Suppressor macrophage treated with lipopolysaccharide for 4 hours (primary cell): ENCODE data around the gene CACNG6.
A peak's percentile ranks its signal among the peaks of the same experiment; 100 is the strongest.

ENCODE experiments used
- DNase-seq: peaks from one replicate; pipeline ENCODE4 v3.0.0-alpha.2; 2020

CACNG6 gene

GRCh38 chr19:53971673-53972072 lies 19.8 kb upstream of the CACNG6 start:
- peak; percentile 72 for DNase-seq

DNA sequence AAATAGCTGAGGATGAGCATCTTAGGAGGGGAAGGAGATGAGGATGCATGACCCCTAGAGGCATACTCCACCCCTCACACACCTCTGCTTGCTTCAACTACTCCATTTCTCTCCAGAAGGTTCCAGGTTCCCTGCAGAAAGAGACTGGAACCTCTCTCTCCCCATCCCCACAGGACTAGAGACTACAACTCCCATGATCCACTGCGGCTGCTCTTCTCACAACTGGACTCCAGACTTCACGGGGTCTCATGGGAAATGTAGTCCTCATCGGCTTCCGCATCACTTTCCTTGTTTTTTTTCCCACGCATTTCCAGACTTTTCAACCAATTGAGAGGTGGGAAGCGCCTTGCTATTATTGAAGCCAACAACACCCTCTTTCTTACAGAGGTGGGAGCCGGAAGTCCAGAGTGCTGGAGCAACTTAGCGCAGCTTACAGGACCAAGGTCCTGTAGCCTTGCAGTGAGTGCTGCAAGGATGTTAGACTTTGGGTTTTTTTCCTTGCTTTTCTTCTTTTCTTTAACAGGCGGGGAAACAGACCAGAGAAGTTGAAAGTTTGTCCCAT lies 13.9 kb upstream of the CACNG6 start:
- peak; percentile 81 for DNase-seq

- DNase-seq: peak; percentile 49
Observed at GRCh38 chr19:53977991-53978731, 13.3 kb upstream of the CACNG6 start.

GRCh38 chr19:53978975-53979801 lies 12.2 kb upstream of the CACNG6 start:
- no peak for DNase-seq

- no peak for DNase-seq
Observed at GRCh38 chr19:53980539-53981375, 10.7 kb upstream of the CACNG6 start.

- DNase-seq: no peak
Observed at GRCh38 chr19:53981376-53981951, 10.0 kb upstream of the CACNG6 start.

DNA sequence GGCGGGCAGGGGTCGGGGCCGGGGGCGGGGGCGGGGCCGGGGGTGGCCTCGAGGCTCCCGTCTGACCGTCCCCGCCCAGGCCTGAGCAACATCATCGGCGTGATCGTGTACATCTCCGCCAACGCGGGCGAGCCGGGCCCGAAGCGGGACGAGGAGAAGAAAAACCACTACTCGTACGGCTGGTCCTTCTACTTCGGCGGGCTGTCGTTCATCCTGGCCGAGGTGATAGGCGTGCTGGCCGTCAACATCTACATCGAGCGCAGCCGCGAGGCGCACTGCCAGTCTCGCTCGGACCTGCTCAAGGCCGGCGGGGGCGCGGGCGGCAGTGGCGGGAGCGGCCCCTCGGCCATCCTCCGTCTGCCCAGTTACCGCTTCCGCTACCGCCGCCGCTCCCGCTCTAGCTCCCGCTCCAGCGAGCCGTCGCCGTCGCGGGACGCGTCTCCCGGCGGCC lies 9.4 kb upstream of the CACNG6 start:
- DNase-seq: no peak

DNA sequence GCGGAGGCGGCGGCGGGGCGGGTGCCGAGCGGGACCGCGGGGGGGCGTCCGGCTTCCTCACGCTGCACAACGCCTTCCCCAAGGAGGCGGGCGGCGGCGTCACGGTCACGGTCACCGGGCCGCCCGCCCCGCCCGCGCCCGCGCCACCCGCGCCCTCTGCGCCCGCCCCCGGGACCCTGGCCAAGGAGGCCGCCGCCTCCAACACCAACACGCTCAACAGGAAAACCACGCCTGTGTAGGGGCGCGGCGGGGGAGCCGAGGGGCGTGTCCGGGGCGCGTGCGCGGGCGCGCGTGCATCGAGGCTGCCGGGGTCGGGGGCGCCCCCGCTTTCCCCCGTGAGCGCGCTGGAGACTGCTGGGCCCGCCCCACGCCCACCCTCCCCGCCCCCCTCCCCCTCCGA lies 8.8 kb upstream of the CACNG6 start:
- no peak for DNase-seq

- no peak for DNase-seq
Observed at GRCh38 chr19:53983457-53984289, 7.8 kb upstream of the CACNG6 start.

GRCh38 chr19:53985863-53986262 lies 5.6 kb upstream of the CACNG6 start:
- DNase-seq: no peak

- DNase-seq: no peak
Observed at GRCh38 chr19:53988981-53989380, 2.5 kb upstream of the CACNG6 start.

GRCh38 chr19:53989600-53990533 lies 1.6 kb upstream of the CACNG6 start:
- DNase-seq: no peak

GRCh38 chr19:53992211-53992610 lies 774 bp downstream of the CACNG6 start:
- DNase-seq: no peak

- no peak for DNase-seq
Observed at GRCh38 chr19:53992815-53993214, 1.4 kb downstream of the CACNG6 start.

DNA sequence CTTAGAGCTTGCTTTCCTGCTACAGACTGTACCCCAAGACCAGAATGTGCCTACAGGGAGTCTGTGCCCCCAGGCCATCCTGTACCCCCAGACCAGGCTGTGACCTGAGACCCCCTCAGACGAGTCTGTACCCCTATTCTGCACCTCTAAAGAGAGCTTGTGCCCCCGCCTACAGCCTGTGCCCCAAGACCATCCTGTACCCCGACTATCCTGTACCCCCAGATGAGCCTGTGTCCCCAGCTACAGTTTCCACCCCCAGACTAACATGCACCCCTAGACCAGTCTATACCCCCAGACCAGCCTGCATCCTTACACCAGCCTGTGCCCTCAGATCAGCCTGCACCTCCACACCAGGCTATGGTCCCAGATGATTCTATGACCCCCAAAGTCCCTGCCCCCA lies 2.0 kb downstream of the CACNG6 start:
- no peak for DNase-seq

GRCh38 chr19:53994811-53995210 lies 3.4 kb downstream of the CACNG6 start:
- DNase-seq: no peak

- DNase-seq: no peak
Observed at GRCh38 chr19:53998223-53998622, 6.8 kb downstream of the CACNG6 start.

DNA sequence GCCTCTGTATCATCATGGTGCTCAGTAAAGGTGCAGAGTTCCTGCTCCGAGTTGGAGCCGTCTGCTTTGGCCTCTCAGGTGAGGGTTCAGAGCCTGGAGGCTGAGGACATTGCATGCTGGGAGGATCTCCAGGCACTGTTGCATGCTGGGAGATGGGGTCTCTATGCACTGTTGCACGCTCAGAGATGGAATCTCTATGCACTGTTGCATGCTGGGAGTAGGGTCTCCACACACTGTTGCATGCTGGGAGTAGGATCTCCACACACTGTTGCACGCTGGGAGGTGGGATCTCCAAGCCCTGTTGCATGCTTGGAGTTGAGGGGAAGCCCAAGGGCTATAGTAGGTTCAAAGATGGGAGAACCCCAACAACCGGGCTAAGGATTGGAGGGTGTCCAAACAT lies 8.3 kb downstream of the CACNG6 start:
- DNase-seq: no peak

GRCh38 chr19:54001496-54001895 lies 10.1 kb downstream of the CACNG6 start:
- DNase-seq: no peak
